Vagina (tissue), 2 donors: Measurements from ENCODE around the gene SMIM32. TPM values are rescaled to one million over a fixed set of nuclear protein-coding genes. Genes with fewer than 3 reads are reported as not detected.
A peak's percentile ranks its signal among the peaks of the same experiment; 100 is the strongest.

Experiments used
- DNase-seq, 2 donors: peaks; one replicate each; pipeline ENCODE4 v3.0.0-alpha.2; 2017; ENCODE audit errors: extremely low spot score in 2 of 2
- H3K27ac ChIP-seq: fragments of 200-600 bp; sonication (generic); one replicate; pipeline ENCODE4 v1.5.1; 2019
- H3K27me3 ChIP-seq: fragments of 200-600 bp; sonication (generic); one replicate; pipeline ENCODE4 v1.5.1; 2019
- H3K36me3 ChIP-seq, 2 donors: fragments of 200-600 bp; sonication (generic); one replicate each; pipeline ENCODE4 v1.5.1; 2017 to 2019
- H3K4me1 ChIP-seq: fragments of 200-600 bp; sonication (generic); one replicate; pipeline ENCODE4 v1.5.1; 2019
- H3K4me3 ChIP-seq, 2 donors: fragments of 200-600 bp; sonication (generic); 1 replicate in 1 of 2; 2 replicates in 1 of 2; pipeline ENCODE4 v1.5.1; 2016 to 2019
- H3K9me3 ChIP-seq: fragments of 200-600 bp; sonication (generic); one replicate; pipeline ENCODE4 v1.5.1; 2019
- CTCF ChIP-seq, 3 experiments: fragments of 450-650 bp in 2 of 3; fragments of 200-600 bp in 1 of 3; sonication (generic) in 1 of 3; IDR thresholded peaks; one replicate each; pipeline ENCODE4 v1.5.1; 2017 to 2019; ENCODE audit warnings: antibody characterized with exemption in 3 of 3, mild to moderate bottlenecking in 2 of 3, moderate library complexity in 2 of 3
- POLR2A ChIP-seq, 2 donors: fragments of 450-650 bp; IDR thresholded peaks; one replicate each; pipeline ENCODE4 v1.6.1; 2017; ENCODE audit warnings: antibody characterized with exemption in 2 of 2, mild to moderate bottlenecking in 2 of 2, moderate library complexity in 2 of 2
- POLR2AphosphoS5 ChIP-seq, 2 donors: sonication (generic); formaldehyde crosslinking; IDR thresholded peaks; one replicate each; pipeline ENCODE4 v1.9.0; 2017; ENCODE audit warnings: antibody characterized with exemption in 2 of 2, mild to moderate bottlenecking in 2 of 2, low read depth in 1 of 2; ENCODE audit not compliant: insufficient read depth in 1 of 2
- intact Hi-C: fragments of 100-400 bp; cut with DNase I; formaldehyde crosslinking; loops from one replicate; pipeline ENCODE4 v1.15.1; 2023
- total RNA-seq: library from RNA; depleted of rRNA; stranded (reverse); fragments of >200 nt; gene quantifications from one replicate; pipeline ENCODE4 v1.2.3, GENCODE V29; 2016

The SMIM32 gene
- total RNA-seq, 1 donor from 2014 or later: not detected

DNA sequence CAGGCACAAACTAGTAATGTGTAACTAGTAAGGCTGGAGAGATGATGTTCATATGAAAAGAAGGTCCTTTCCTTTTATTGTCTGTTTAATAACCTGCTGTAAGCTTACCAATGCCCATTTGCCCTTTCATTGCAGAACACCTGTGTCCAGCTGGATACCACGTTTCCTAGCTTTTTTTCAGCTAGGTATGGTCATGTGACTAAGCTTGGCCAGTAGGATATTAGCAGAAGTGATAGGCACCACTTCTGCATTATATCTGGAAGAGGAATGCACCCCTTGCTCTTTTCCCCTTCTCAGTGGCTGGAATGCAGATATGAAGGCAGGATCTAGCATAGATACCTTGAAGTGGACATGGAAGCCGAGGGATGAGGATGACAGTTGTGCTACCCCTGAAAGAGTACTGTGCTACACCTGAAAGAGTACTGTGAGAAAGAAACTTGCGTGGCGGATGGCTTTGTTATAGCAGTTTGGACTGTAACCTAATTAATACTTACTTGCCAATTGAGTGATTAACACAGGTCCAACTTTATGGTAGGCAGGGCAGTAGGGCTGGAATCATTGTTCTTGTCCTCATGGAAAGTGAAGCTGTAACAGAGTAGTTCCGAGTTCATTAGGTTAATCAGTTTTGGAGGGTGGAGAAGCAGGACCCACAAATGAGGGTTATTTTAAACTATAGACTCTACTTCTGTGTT is 6.8 kb downstream of the SMIM32 start:
- no peaks in the 10 kb centered on the region for H3K9me3 ChIP-seq
- H3K27me3 ChIP-seq: no peaks in the 10 kb centered on the region
- intact Hi-C loops: no loop called here
- peaks cover 0 to 16% of the 10 kb centered on the region in 2 donors for H3K36me3 ChIP-seq
- DNase-seq: no peak
- TF ChIP-seq CTCF (IDR thresholded peaks at IDR 0.05) (no peak), POLR2AphosphoS5 (IDR thresholded peaks at IDR 0.05; ENCODE audit: insufficient read depth in 1 of 2, low read depth in 1 of 2) (no peak), POLR2A (IDR thresholded peaks at IDR 0.05) (no peak)
- peaks cover 3% of the 10 kb centered on the region for H3K4me1 ChIP-seq
- H3K27ac ChIP-seq: no peak overlapping the region
- no peak overlapping the region for H3K4me3 ChIP-seq

DNA sequence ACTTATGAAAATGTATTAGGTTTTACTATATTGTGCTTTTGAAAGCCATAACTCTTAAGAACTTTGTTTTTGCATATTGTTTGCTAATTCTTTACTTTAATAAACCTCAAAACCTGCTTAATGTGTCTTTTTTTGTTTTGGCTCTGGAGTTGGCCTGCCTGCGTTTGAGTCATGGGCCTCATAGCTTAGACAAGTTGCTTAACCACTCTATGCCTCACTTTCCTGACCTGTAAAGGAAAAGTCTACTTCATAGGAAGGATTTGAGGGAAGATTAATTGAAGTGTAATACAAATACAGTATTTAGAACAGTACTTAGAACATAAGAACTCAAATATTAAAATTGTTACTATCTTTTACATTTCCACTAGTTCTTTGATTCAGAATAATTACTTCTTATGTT is 10.3 kb downstream of the SMIM32 start:
- no peak for DNase-seq
- intact Hi-C loops: no loop called here
- no peaks in the 10 kb centered on the region for H3K27me3 ChIP-seq
- H3K9me3 ChIP-seq: no peaks in the 10 kb centered on the region
- no peak overlapping the region for H3K4me3 ChIP-seq
- H3K4me1 ChIP-seq: no peaks in the 10 kb centered on the region
- H3K27ac ChIP-seq: no peak overlapping the region
- no peak for TF ChIP-seq POLR2A (IDR thresholded peaks at IDR 0.05)
- no peak for TF ChIP-seq CTCF (IDR thresholded peaks at IDR 0.05)
- no peak for TF ChIP-seq POLR2AphosphoS5 (IDR thresholded peaks at IDR 0.05; ENCODE audit: insufficient read depth in 1 of 2, low read depth in 1 of 2)
- H3K36me3 ChIP-seq: peaks cover 0 to 29% of the 10 kb centered on the region in 2 donors

GRCh38 chr5:136174021-136174659 is 18.8 kb downstream of the SMIM32 start:
- Histone ChIP-seq H3K27ac (no peak overlapping the region), H3K4me3 (no peak overlapping the region), H3K4me1 (no peaks in the 10 kb centered on the region), H3K9me3 (no peaks in the 10 kb centered on the region), H3K27me3 (no peaks in the 10 kb centered on the region), H3K36me3 (peaks cover 0 to 43% of the 10 kb centered on the region in 2 donors)
- TF ChIP-seq CTCF (IDR thresholded peaks at IDR 0.05): peak in 2 of 3 experiments; percentile 19 to 46
- no peak for TF ChIP-seq POLR2AphosphoS5 (IDR thresholded peaks at IDR 0.05; ENCODE audit: insufficient read depth in 1 of 2, low read depth in 1 of 2)
- intact Hi-C loops: no loop called here
- no peak for DNase-seq

- Histone ChIP-seq H3K4me1 (no peaks in the 10 kb centered on the region), H3K27me3 (no peaks in the 10 kb centered on the region), H3K27ac (no peak overlapping the region), H3K4me3 (no peak overlapping the region), H3K9me3 (no peaks in the 10 kb centered on the region), H3K36me3 (peaks cover 0 to 22% of the 10 kb centered on the region in 2 donors)
- TF ChIP-seq CTCF (IDR thresholded peaks at IDR 0.05) (no peak), POLR2AphosphoS5 (IDR thresholded peaks at IDR 0.05; ENCODE audit: insufficient read depth in 1 of 2, low read depth in 1 of 2) (no peak), POLR2A (IDR thresholded peaks at IDR 0.05) (no peak)
- intact Hi-C loops: no loop called here
- DNase-seq: no peak
Observed at GRCh38 chr5:136169218-136169617, 23.7 kb downstream of the SMIM32 start.

DNA sequence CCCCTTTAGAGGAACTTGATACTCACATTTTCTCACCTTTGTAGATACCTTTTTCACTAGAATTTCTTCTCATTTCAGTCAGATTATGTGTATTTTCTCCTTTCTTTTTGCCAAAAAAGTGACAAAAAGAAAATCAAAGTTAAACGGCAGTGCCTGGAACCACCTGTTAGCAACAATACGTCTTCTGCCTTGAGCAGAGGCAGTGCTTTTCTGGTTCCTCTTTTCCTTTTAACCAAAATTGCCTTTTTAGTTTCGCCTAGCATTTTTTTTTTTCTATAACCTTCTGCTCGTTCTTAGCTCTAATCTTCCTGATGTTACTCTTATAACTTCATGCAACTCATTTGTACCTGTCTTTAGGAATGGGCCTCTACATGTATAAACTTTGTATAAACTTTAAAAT is 26.1 kb downstream of the SMIM32 start:
- intact Hi-C loops: no loop called here
- Histone ChIP-seq H3K9me3 (no peaks in the 10 kb centered on the region), H3K36me3 (peaks cover 0 to 22% of the 10 kb centered on the region in 2 donors), H3K27ac (no peak overlapping the region), H3K4me3 (no peak overlapping the region), H3K27me3 (no peaks in the 10 kb centered on the region), H3K4me1 (no peaks in the 10 kb centered on the region)
- TF ChIP-seq CTCF (IDR thresholded peaks at IDR 0.05) (no peak), POLR2A (IDR thresholded peaks at IDR 0.05) (no peak), POLR2AphosphoS5 (IDR thresholded peaks at IDR 0.05; ENCODE audit: insufficient read depth in 1 of 2, low read depth in 1 of 2) (no peak)
- DNase-seq: no peak
